ENCODE results near the gene PDLIM7.
A peak's percentile ranks its signal among the peaks of the same experiment; 100 is the strongest.

GRCh38 chr5:177456591-177456964 lies 40.8 kb downstream of the PDLIM7 start:
- TF ChIP-seq POLR2A (IDR thresholded peaks at IDR 0.05; ENCODE audit: low read depth): no peak
- TF ChIP-seq, protein P1, sequence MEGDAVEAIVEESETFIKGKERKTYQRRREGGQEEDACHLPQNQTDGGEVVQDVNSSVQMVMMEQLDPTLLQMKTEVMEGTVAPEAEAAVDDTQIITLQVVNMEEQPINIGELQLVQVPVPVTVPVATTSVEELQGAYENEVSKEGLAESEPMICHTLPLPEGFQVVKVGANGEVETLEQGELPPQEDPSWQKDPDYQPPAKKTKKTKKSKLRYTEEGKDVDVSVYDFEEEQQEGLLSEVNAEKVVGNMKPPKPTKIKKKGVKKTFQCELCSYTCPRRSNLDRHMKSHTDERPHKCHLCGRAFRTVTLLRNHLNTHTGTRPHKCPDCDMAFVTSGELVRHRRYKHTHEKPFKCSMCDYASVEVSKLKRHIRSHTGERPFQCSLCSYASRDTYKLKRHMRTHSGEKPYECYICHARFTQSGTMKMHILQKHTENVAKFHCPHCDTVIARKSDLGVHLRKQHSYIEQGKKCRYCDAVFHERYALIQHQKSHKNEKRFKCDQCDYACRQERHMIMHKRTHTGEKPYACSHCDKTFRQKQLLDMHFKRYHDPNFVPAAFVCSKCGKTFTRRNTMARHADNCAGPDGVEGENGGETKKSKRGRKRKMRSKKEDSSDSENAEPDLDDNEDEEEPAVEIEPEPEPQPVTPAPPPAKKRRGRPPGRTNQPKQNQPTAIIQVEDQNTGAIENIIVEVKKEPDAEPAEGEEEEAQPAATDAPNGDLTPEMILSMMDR (IDR thresholded peaks at IDR 0.05): peak in 1 of 3 experiments; percentile 8
